LHCN-M2 (cell line): ENCODE results near the gene MGST2. TPM values are rescaled to one million over a fixed set of nuclear protein-coding genes. Genes with fewer than 3 reads are reported as not detected.

Source experiments
- DNase-seq: peaks from one replicate; pipeline ENCODE4 v3.0.0-alpha.2; 2012; ENCODE audit warnings: low read depth
- total RNA-seq: library from RNA; depleted of rRNA; stranded (reverse); fragments of >200 nt; gene quantifications from 2 replicates; pipeline ENCODE4 v1.2.3, GENCODE V29; 2014

MGST2 gene
- total RNA-seq, 1 experiment from 2014 or later, result 5.0 TPM

- DNase-seq, result no peak
Observed at GRCh38 chr4:139643042-139643895, 22.4 kb upstream of the MGST2 start.

GRCh38 chr4:139645458-139645857 is 20.2 kb upstream of the MGST2 start:
- DNase-seq, result no peak

- no peak for DNase-seq
Observed at GRCh38 chr4:139647184-139647583, 18.4 kb upstream of the MGST2 start.

DNA sequence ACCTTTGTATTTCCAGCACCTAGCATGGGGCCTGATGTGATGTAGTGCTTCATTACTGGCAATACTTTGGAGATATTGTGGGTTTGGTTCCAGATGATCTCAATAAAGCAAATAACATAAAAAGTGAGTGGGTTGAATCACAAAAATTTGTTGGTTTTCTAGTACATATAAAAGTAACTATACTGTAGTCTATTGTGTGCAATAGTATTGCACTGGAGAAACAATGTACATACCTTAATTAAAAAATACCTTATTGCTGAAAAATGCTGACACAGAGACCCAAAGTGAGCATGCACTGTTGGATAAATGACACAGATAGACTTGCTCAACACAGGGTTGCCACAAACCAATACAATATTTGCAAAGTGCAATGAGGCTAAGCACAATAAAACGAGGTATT is 17.7 kb upstream of the MGST2 start:
- no peak for DNase-seq

- DNase-seq, result peak; percentile 71
Observed at GRCh38 chr4:139651282-139652194, 14.1 kb upstream of the MGST2 start.

GRCh38 chr4:139654516-139654915 is 11.1 kb upstream of the MGST2 start:
- no peak for DNase-seq

- peak; percentile 54 for DNase-seq
Observed at GRCh38 chr4:139655116-139655515, 10.5 kb upstream of the MGST2 start.

GRCh38 chr4:139656614-139657486 is 8.8 kb upstream of the MGST2 start:
- DNase-seq, result peak; percentile 69

GRCh38 chr4:139658185-139658584 is 7.4 kb upstream of the MGST2 start:
- DNase-seq, result no peak

- no peak for DNase-seq
Observed at GRCh38 chr4:139658586-139659382, 6.8 kb upstream of the MGST2 start.

DNA sequence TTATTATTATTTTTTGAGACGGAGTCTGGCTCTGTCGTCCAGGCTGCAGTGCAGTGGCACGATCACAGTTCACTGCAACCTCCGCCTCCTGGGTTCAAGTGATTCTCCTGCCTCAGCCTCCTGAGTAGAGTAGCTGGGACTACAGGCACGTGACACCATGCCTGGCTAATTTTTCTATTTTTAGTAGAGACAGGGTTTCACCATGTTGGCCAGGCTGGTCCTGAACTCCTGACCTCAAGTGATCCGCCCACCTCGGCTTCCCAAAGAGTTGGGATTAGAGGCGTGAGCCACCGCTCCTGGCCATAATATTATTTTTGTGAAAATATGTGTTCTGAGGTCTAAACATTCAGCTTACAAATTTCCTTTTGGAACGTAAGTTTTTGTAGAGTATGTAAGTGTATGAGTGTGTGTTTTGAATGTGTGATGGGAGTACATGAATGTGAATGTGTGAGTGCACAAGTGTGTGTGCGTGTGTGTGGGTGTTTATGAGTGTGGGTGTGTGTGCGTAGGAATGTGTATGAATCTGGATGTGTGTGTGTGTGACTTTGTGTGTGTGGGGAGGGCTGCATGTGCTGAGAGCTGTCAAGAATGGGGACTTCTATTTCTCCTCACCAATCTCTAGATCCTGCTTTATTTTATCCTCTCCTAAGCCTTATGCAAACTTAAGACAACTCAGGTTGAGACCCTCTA is 5.7 kb upstream of the MGST2 start:
- DNase-seq, result no peak

DNA sequence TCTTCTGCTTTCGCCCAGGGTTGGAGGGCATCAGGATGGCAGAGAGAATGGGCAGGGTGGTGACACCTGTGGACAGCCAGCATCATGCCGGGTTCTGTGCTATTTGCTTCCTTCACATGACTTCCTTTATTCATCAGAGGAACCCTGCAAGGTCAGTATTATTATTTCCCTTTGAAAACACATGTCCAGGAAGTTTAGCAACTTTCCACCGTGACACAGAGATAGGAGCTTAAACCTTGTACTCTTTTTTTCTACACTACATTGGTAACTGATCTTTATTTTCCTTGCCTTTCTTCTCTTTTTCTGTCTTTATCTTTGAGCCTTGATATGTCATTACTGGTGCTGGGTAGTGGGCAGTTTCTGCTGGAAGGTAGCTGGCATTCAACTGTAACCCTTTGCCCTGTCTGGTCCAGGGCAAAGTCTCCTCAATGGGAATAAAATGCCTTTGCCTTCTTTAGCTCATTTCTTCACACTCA is 5.0 kb upstream of the MGST2 start:
- DNase-seq, result no peak

- no peak for DNase-seq
Observed at GRCh38 chr4:139663561-139664138, 2.0 kb upstream of the MGST2 start.

GRCh38 chr4:139664442-139664841 is 1.2 kb upstream of the MGST2 start:
- no peak for DNase-seq

DNA sequence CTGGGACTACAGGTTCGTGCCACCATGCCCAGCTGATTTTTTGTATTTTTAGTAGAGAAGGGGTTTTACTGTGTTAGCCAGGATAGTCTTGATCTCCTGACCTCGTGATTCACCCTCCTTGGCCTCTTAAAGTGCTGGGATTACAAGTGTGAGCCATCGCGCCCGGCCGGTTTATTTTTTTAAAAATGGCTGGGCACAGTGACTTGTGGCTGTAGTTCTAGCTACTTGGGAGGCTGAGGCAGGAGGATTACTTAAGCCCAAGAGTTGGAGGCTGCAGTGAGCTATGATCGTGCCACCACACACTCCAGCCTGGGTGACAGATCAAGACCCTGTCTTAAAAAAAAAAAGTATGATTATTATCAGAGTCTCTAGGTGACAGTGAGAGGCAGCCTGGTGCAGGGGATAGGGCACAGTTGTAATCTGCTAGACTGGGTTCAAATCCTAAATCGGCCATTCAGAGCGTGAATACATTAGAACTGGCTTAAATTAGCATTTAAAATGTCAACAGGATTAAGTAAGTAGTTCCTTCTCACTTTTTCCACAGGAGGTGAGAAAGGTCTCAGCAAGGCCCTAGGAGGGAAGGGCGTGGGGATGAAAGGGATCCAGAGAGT is 435 bp upstream of the MGST2 start:
- DNase-seq, result no peak

- peak; percentile 27 for DNase-seq
Observed at GRCh38 chr4:139666735-139667281, 1.2 kb downstream of the MGST2 start.

- no peak for DNase-seq
Observed at GRCh38 chr4:139668036-139668435, 2.4 kb downstream of the MGST2 start.

DNA sequence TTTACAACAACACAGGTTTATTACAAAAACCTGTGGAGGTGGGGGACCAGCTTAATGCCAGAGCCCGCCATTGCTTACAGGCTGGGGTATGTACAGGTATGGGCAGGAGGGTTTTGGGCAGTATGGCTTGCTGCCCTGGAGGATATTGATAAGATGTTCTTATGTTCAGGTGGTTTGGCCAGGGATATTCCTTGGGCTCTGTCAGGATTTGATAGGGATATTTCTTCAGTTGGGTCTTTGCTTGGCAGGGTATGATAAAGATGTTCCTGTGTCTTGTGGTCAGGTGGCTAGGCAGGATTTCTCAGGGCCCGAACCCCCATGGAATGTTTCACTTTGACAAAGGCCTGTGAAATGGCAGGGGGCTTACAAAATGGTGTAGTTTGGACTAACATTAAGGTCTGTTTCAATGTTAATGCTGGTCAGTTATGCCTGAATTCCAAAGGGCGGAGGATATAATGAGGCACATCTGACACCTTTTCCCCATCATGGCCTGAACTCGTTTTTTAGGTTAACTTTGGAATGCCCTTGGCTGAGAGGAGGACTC is 3.1 kb downstream of the MGST2 start:
- no peak for DNase-seq

DNA sequence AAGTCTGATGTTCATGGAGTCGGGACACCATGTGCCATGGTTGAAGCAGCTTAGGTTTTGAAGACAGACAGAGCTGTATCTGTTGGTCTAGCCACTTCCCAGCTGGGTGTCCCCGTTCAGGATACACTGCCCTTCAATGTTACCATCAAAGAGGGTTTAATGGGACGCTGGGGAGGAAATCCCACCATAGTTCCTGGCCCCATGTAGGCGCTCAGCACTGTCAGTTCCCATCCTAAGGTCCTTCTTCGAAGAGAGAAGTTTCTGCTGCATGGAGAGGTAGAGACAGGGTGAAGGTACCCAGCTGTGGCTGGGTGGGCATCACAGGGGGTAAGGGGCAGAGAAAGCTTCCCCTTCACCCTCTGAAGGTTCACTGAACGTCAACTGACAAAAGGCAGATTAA is 3.7 kb downstream of the MGST2 start:
- no peak for DNase-seq
